Sigmoid colon (tissue), 4 donors: ENCODE results near the gene MUC5B.

ENCODE experiments used
- POLR2AphosphoS5 ChIP-seq, 4 donors: sonication (generic); formaldehyde crosslinking; IDR thresholded peaks; one replicate each; pipeline ENCODE4 v1.6.1; 2017; ENCODE audit warnings: antibody characterized with exemption in 4 of 4
- TF ChIP-seq, protein P1 (sequence below), 4 experiments: fragments of 450-650 bp in 3 of 4; fragments of 200-600 bp in 1 of 4; IDR thresholded peaks; one replicate each; pipeline ENCODE4 v1.5.1; 2016 to 2019; ENCODE audit warnings: antibody characterized with exemption in 4 of 4, mild to moderate bottlenecking in 3 of 4, moderate library complexity in 2 of 4

DNA sequence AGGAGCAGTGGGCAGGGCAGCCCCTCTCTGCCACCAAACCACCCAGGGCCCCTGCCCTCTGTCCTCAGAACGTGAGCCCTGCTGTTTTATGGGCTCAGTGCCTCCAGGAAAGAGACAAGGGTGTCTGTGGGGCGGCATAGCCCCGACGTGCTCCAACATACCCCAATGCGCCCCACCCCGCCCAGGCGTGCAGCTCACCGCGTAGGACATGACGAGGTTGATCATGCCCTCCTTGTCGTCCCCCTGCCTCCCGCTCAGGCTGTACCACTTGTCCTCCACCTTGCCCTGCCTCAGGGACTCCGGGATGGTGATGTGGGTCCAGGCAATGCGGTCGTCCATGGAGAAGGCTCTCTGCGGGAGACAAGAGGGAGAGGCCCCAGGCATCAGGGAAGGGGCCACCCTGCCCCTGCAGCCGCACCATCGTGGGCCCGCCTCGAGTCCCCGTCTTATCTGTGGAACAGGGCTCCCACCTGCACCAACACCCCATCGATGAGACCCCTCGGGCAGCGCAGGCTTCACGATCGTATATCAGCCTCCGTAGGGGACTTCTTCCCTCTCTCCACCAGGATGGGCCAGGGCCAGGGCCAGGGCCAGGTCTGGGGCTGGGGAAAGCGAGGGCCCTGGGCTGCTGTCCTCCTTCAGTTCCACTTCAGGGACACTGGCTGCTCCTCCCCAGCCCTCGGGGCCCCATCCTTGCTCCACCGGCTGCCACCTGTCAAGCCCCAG, 65.7 kb downstream of the MUC5B start:
- TF ChIP-seq POLR2AphosphoS5 (IDR thresholded peaks at IDR 0.05) = no peak
- TF ChIP-seq, protein P1, sequence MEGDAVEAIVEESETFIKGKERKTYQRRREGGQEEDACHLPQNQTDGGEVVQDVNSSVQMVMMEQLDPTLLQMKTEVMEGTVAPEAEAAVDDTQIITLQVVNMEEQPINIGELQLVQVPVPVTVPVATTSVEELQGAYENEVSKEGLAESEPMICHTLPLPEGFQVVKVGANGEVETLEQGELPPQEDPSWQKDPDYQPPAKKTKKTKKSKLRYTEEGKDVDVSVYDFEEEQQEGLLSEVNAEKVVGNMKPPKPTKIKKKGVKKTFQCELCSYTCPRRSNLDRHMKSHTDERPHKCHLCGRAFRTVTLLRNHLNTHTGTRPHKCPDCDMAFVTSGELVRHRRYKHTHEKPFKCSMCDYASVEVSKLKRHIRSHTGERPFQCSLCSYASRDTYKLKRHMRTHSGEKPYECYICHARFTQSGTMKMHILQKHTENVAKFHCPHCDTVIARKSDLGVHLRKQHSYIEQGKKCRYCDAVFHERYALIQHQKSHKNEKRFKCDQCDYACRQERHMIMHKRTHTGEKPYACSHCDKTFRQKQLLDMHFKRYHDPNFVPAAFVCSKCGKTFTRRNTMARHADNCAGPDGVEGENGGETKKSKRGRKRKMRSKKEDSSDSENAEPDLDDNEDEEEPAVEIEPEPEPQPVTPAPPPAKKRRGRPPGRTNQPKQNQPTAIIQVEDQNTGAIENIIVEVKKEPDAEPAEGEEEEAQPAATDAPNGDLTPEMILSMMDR (IDR thresholded peaks at IDR 0.05) = no peak
